Activated CD4-positive, alpha-beta T cell treated with anti-CD3 and anti-CD28 coated beads for 36 hours (primary cell): ENCODE results near the gene OSBPL9. TPM values are rescaled to one million over a fixed set of nuclear protein-coding genes. Genes with fewer than 3 reads are reported as not detected.
"Not testable (repeated sequence)": the region's sequence is repeated elsewhere in the genome, so short reads cannot be mapped to it uniquely, and the experiment has no call there.

Experiments
- ATAC-seq: fragments of 200-7000 bp; cut with Tn5 transposase; one replicate; pipeline ENCODE4 v1.10.0; 2021; ENCODE audit warnings: mild to moderate bottlenecking, moderate library complexity
- CTCF ChIA-PET: fragments of 350-600 bp; sonication (Branson Sonifier 250); formaldehyde crosslinking; loops from one replicate; lab custom pipeline; 2021; ENCODE audit warnings: antibody characterized with exemption; lab: Charles Lee
- POLR2A ChIA-PET: fragments of 350-600 bp; sonication (Branson Sonifier 250); formaldehyde crosslinking; loops from one replicate; lab custom pipeline; 2021; ENCODE audit warnings: antibody characterized with exemption, inconsistent platforms; lab: Charles Lee
- DNase-seq: peaks from one replicate; pipeline ENCODE4 v3.0.0-alpha.2; 2020
- H3K27ac Mint-ChIP-seq: one replicate; pipeline ENCODE4 v1.8.0; 2021; ENCODE audit warnings: mixed read lengths
- H3K27me3 Mint-ChIP-seq: one replicate; pipeline ENCODE4 v1.8.0; 2021; ENCODE audit warnings: mixed read lengths
- H3K36me3 Mint-ChIP-seq: one replicate; pipeline ENCODE4 v1.8.0; 2021; ENCODE audit warnings: low read depth, mixed read lengths
- H3K4me1 Mint-ChIP-seq: one replicate; pipeline ENCODE4 v1.8.0; 2021; ENCODE audit warnings: mixed read lengths
- H3K4me3 Mint-ChIP-seq: one replicate; pipeline ENCODE4 v1.8.0; 2021; ENCODE audit warnings: mild to moderate bottlenecking, moderate library complexity, mixed read lengths
- H3K9me3 Mint-ChIP-seq: one replicate; pipeline ENCODE4 v1.8.0; 2021; ENCODE audit warnings: low read depth, mixed read lengths
- intact Hi-C, 2 experiments: fragments of 100-400 bp; cut with DNase I in 1 of 2; cut with micrococcal nuclease in 1 of 2; formaldehyde crosslinking; loops; one replicate each; pipeline versions ENCODE4 v1.14.2 to v1.15.1; 2022 to 2024; cut with DNase I, micrococcal nuclease
- total RNA-seq, 2 experiments: library from RNA; stranded (reverse); gene quantifications; one replicate each; pipeline ENCODE4 v1.2.3, GENCODE V29; 2021

OSBPL9 gene
- total RNA-seq, 2 experiments from 2014 or later, result 46.2 to 64.5 TPM

DNA sequence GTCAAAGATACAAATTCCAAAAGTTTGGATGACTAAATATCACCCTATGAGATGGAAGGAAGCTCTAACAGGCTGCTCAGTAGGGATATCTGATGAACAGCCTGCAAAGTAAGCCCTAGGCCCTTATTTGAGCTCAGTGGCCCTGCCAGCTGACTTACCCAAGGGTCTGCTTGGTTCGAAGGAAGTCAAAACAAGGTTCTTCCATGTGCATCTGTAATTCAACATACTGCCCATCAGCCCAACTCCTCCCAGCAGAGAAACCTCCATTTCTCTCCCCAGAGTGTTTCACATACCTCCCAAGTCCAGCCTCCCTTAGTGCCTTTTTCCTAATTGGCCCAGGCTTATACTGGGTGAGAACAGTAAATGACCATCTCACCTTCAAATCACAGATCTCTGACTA lies 175.0 kb downstream of the OSBPL9 start:
- POLR2A ChIA-PET, result interaction anchor here (0.6 kb wide), 1 partner anchor 137 kb away, joined by 3 read pairs; no protein-coding TSS in a partner anchor
- DNase-seq, result no peak
- CTCF ChIA-PET, result no interaction called here
- no peaks in the 10 kb centered on the region for H3K9me3 Mint-ChIP-seq
- no peaks in the 10 kb centered on the region for H3K27me3 Mint-ChIP-seq
- peaks cover 50% of the 10 kb centered on the region for H3K36me3 Mint-ChIP-seq
- no peak for ATAC-seq
- peaks cover 14% of the 10 kb centered on the region for H3K4me1 Mint-ChIP-seq
- no peak overlapping the region for H3K4me3 Mint-ChIP-seq
- intact Hi-C loops, result no loop called here
- H3K27ac Mint-ChIP-seq, result peak overlapping the region; percentile 44

DNA sequence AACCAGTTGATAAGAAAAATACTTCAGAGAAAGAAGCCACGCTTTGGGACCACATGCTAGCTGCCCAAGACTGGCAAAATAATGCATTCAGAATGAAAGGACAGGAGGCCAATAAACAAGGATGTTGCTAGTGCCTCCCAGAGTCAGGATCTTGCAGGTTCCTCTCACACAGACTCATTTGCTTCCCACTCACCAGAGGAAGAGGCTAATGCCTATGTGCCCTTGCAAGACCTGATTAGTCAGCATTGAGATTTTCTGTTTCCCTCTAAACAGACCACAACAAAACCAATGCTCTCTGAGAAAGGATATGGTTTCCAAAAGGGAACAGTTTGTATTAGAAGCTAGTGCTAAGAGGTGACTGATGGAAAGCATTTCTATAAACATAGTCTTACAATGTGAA lies 176.0 kb downstream of the OSBPL9 start:
- no peaks in the 10 kb centered on the region for H3K27me3 Mint-ChIP-seq
- ChIA-PET POLR2A (interaction anchor here (0.6 kb wide), 1 partner anchor 986 kb away, joined by 3 read pairs; no protein-coding TSS in a partner anchor), CTCF (no interaction called here)
- DNase-seq, result peak; percentile 19
- peaks cover 14% of the 10 kb centered on the region for H3K4me1 Mint-ChIP-seq
- intact Hi-C loops, result no loop called here
- ATAC-seq, result peak; percentile 92
- H3K27ac Mint-ChIP-seq, result peak overlapping the region; percentile 45
- no peaks in the 10 kb centered on the region for H3K9me3 Mint-ChIP-seq
- H3K36me3 Mint-ChIP-seq, result peaks cover 53% of the 10 kb centered on the region
- H3K4me3 Mint-ChIP-seq, result no peak overlapping the region

DNA sequence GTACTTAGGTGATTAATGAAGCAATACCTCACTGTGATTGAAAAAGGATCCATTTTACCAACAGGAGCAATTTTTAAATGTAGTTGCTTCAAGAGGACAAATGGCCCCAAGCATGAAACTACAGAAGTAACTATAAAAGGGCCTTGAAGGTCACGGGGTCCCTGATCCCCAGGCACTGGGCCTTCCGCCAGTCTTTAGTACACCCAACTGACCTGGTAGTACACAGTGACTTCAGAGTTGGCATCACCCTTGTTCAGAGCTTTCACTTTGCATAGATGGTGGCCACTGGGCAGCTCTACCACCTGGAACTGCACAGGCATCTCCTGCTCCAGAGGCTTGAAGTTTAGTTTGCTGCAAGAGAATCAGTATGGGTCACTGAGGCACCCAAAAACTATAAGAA lies 177.4 kb downstream of the OSBPL9 start:
- H3K4me3 Mint-ChIP-seq, result no peak overlapping the region
- H3K36me3 Mint-ChIP-seq, result peaks cover 46% of the 10 kb centered on the region
- ChIA-PET POLR2A (no interaction called here), CTCF (no interaction called here)
- peaks cover 14% of the 10 kb centered on the region for H3K4me1 Mint-ChIP-seq
- no peak for DNase-seq
- H3K9me3 Mint-ChIP-seq, result no peaks in the 10 kb centered on the region
- H3K27ac Mint-ChIP-seq, result peak overlapping the region; percentile 13
- no peak for ATAC-seq
- no peaks in the 10 kb centered on the region for H3K27me3 Mint-ChIP-seq
- intact Hi-C loops, result no loop called here

GRCh38 chr1:51794868-51795267 lies 178.0 kb downstream of the OSBPL9 start:
- no peak for ATAC-seq
- ChIA-PET CTCF (no interaction called here), POLR2A (no interaction called here)
- no peaks in the 10 kb centered on the region for H3K9me3 Mint-ChIP-seq
- peaks cover 14% of the 10 kb centered on the region for H3K4me1 Mint-ChIP-seq
- no peak for DNase-seq
- intact Hi-C loops, result no loop called here
- H3K4me3 Mint-ChIP-seq, result no peak overlapping the region
- H3K36me3 Mint-ChIP-seq, result peaks cover 42% of the 10 kb centered on the region
- H3K27me3 Mint-ChIP-seq, result no peaks in the 10 kb centered on the region
- H3K27ac Mint-ChIP-seq, result peak overlapping the region; percentile 12

- ChIA-PET POLR2A (no interaction called here), CTCF (interaction anchor here (1.3 kb wide), 1 partner anchor 11 kb away, joined by 3 read pairs; no protein-coding TSS in a partner anchor)
- H3K36me3 Mint-ChIP-seq, result peaks cover 25% of the 10 kb centered on the region
Observed at GRCh38 chr1:51799372-51799771, 182.5 kb downstream of the OSBPL9 start.

DNA sequence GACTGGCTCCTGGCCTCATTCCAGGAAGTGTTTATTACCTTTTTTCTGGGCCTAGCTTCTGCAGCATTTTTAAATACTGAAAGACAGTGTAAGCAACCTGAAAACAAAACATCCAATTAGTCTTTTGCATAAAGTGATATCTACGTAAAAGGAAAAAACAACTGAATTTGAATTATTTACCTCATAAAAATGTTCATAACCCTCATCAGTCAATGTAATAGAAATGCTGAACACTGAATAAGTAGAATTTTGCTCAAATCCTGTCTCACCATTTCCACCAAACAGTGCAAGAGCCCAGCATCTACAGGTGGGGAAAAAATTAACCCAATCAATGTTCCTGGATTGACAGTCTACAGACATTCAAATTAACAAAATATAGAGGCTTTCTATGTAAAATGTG lies 197.6 kb downstream of the OSBPL9 start:
- no peaks in the 10 kb centered on the region for H3K9me3 Mint-ChIP-seq
- H3K27ac Mint-ChIP-seq, result no peak overlapping the region
- POLR2A ChIA-PET, result no interaction called here
- H3K36me3 Mint-ChIP-seq, result peaks cover 23% of the 10 kb centered on the region
- CTCF ChIA-PET, result interaction anchor here (0.9 kb wide), 1 partner anchor 45 kb away, joined by 3 read pairs; no protein-coding TSS in a partner anchor
- no peaks in the 10 kb centered on the region for H3K27me3 Mint-ChIP-seq
- ATAC-seq (no peak), DNase-seq (no peak)
- no peak overlapping the region for H3K4me3 Mint-ChIP-seq
- H3K4me1 Mint-ChIP-seq, result no peaks in the 10 kb centered on the region
- intact Hi-C loops, result loop anchor here in 1 of 2 experiments (10.0 kb wide), 1 partner anchor 190 kb away; no protein-coding TSS in a partner anchor

More at GRCh38 chr1:51799372-51799771, 182.5 kb downstream of the OSBPL9 start:
- H3K27me3 Mint-ChIP-seq, result no peaks in the 10 kb centered on the region
- ATAC-seq, result no peak
- H3K27ac Mint-ChIP-seq, result no peak overlapping the region
- intact Hi-C loops, result no loop called here
- H3K4me1 Mint-ChIP-seq, result no peaks in the 10 kb centered on the region
- H3K9me3 Mint-ChIP-seq, result no peaks in the 10 kb centered on the region
- H3K4me3 Mint-ChIP-seq, result no peak overlapping the region
- DNase-seq, result no peak

- Mint-ChIP-seq H3K36me3 (peaks cover 29% of the 10 kb centered on the region), H3K9me3 (no peaks in the 10 kb centered on the region), H3K27me3 (no peaks in the 10 kb centered on the region), H3K4me1 (no peaks in the 10 kb centered on the region), H3K27ac (no peak overlapping the region), H3K4me3 (no peak overlapping the region)
- DNase-seq, result no peak
- intact Hi-C loops, result loop anchor here in 1 of 2 experiments (10.0 kb wide), 1 partner anchor 186 kb away; no protein-coding TSS in a partner anchor
- no peak for ATAC-seq
- ChIA-PET POLR2A (no interaction called here), CTCF (no interaction called here)
Observed at GRCh38 chr1:51818487-51818886, 201.6 kb downstream of the OSBPL9 start.

GRCh38 chr1:51819021-51819420 lies 202.1 kb downstream of the OSBPL9 start:
- intact Hi-C loops, result loop anchor here in 1 of 2 experiments (10.0 kb wide), 1 partner anchor 186 kb away; no protein-coding TSS in a partner anchor
- DNase-seq, POLR2A ChIA-PET, H3K27me3 Mint-ChIP-seq, CTCF ChIA-PET, H3K4me3 Mint-ChIP-seq, H3K27ac Mint-ChIP-seq, ATAC-seq, H3K4me1 Mint-ChIP-seq, H3K9me3 Mint-ChIP-seq: not testable (repeated sequence)
- peaks cover 24% of the 10 kb centered on the region for H3K36me3 Mint-ChIP-seq

DNA sequence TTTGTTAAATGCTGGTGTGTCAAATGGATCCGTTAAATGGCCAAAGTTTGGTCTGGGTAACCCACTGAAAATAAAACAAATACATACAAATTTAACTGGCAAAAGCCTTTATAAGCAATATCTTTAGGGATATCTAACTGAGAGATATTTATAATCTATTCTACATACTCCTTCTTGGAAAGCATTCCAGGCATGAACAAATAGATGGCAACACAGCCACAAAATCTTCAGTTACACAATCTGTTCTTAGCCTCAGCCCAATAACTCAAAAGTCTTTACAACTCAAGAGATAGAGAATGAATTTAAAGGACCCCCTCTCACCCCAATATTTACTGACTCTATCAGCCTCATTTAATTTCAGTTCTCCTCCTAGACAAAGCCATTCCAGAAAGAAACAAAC lies 202.9 kb downstream of the OSBPL9 start:
- CTCF ChIA-PET, result no interaction called here
- ATAC-seq, result no peak
- Mint-ChIP-seq H3K9me3 (no peaks in the 10 kb centered on the region), H3K27me3 (no peaks in the 10 kb centered on the region), H3K36me3 (peaks cover 21% of the 10 kb centered on the region), H3K4me3 (no peak overlapping the region), H3K27ac (no peak overlapping the region), H3K4me1 (no peaks in the 10 kb centered on the region)
- intact Hi-C loops, result loop anchor here in 1 of 2 experiments (10.0 kb wide), 1 partner anchor 185 kb away; no protein-coding TSS in a partner anchor
- DNase-seq, result no peak
- POLR2A ChIA-PET, result no interaction called here

DNA sequence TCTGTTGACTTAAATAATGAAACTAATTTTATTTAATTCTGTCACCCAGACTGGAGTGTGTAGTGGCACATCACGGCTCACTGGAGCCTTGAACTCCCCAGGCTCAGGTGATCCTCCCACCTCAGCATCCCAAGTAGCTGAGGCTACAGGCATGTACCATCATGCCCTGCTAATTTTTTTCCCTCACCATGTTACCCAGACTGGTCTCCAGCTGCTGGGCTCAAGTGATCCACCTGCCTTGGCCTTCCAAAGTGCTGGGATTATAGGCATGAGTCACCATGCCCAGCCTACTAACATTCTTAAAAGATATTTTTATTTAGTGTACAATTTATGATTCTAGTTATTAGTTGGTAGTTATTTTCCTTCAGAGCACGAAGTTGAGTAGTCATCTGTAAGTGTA lies 212.2 kb downstream of the OSBPL9 start:
- ChIA-PET CTCF (no interaction called here), POLR2A (no interaction called here)
- no peaks in the 10 kb centered on the region for H3K9me3 Mint-ChIP-seq
- H3K27ac Mint-ChIP-seq, result no peak overlapping the region
- H3K4me1 Mint-ChIP-seq, result no peaks in the 10 kb centered on the region
- no peaks in the 10 kb centered on the region for H3K27me3 Mint-ChIP-seq
- no peak for DNase-seq
- no peak overlapping the region for H3K4me3 Mint-ChIP-seq
- H3K36me3 Mint-ChIP-seq, result peaks cover 15% of the 10 kb centered on the region
- ATAC-seq, result no peak
- intact Hi-C loops, result no loop called here

DNA sequence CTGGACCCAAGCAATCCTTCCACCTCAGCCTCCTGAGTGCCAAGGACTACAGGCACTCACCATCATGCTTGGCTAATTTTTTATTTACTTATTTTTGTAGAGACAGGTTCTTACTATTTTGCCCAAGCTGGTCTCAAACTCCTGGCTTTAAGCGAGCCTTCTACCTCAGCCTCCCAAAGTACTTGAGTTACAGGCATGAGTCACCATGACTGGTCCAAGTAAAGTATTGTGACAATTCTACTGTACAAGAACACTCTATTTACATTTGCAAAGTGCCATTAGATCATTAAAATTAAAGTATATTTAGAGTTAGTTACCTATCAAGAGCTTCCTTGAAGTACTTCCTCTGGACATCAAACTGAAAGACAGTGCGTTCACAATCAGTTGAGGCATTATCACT lies 216.8 kb downstream of the OSBPL9 start:
- DNase-seq, result no peak
- POLR2A ChIA-PET, result no interaction called here
- H3K27ac Mint-ChIP-seq, result no peak overlapping the region
- H3K36me3 Mint-ChIP-seq, result peaks cover 35% of the 10 kb centered on the region
- H3K4me1 Mint-ChIP-seq, result no peaks in the 10 kb centered on the region
- no peak overlapping the region for H3K4me3 Mint-ChIP-seq
- H3K27me3 Mint-ChIP-seq, result no peaks in the 10 kb centered on the region
- intact Hi-C loops, result no loop called here
- no peaks in the 10 kb centered on the region for H3K9me3 Mint-ChIP-seq
- ATAC-seq, result no peak
- CTCF ChIA-PET, result interaction anchor here (0.6 kb wide), 1 partner anchor 106 kb away, joined by 4 read pairs; no protein-coding TSS in a partner anchor

- no peaks in the 10 kb centered on the region for H3K9me3 Mint-ChIP-seq
- ATAC-seq, result no peak
Observed at GRCh38 chr1:51837243-51837642, 220.4 kb downstream of the OSBPL9 start.

More at GRCh38 chr1:51837243-51837642, 220.4 kb downstream of the OSBPL9 start:
- Mint-ChIP-seq H3K36me3 (peaks cover 37% of the 10 kb centered on the region), H3K27ac (no peak overlapping the region), H3K4me1 (peaks cover 6% of the 10 kb centered on the region), H3K4me3 (no peak overlapping the region), H3K27me3 (no peaks in the 10 kb centered on the region)
- intact Hi-C loops, result no loop called here
- ChIA-PET CTCF (interaction anchor here (1.0 kb wide), 1 partner anchor 35 kb away, joined by 3 read pairs; no protein-coding TSS in a partner anchor), POLR2A (no interaction called here)
- no peak for DNase-seq
